GM10248 (cell line): ENCODE measurements around the gene PTPN1.

Source experiments
- CTCF ChIA-PET: fragments of 300-600 bp; sonication (Branson Sonifier 250); formaldehyde crosslinking; extraction: SDS; loops from one replicate; lab custom pipeline; 2021; ENCODE audit warnings: antibody characterized with exemption; lab: Yijun Ruan, JAX
- POLR2A ChIA-PET: fragments of 350-650 bp; sonication (Branson Sonifier 250); formaldehyde crosslinking; extraction: SDS; loops from one replicate; lab custom pipeline; 2020; ENCODE audit warnings: antibody characterized with exemption; lab: Yijun Ruan, JAX
- DNase-seq: peaks from one replicate; pipeline ENCODE4 v3.0.0; 2012; ENCODE audit errors: extremely low spot score
- CTCF ChIP-seq: IDR thresholded peaks from 2 replicates; pipeline ENCODE4 v1.5.1; 2012; ENCODE audit warnings: mild to moderate bottlenecking, low read depth; ENCODE audit errors: extremely low read depth, missing control alignments, control extremely low read depth

Gene PTPN1

GRCh38 chr20:50580842-50581544 is 70.8 kb downstream of the PTPN1 start:
- no peak for TF ChIP-seq CTCF
- DNase-seq, result no peak
- ChIA-PET CTCF (interaction anchor here (0.6 to 1.9 kb wide), 2 partner anchors 68 to 79 kb away, joined by 3 to 4 read pairs; no protein-coding TSS in a partner anchor), POLR2A (no interaction called here)

- no peak for TF ChIP-seq CTCF
- ChIA-PET POLR2A (no interaction called here), CTCF (no interaction called here)
- DNase-seq, result no peak
These were observed 71.9 kb downstream of the PTPN1 start for GRCh38 chr20:50582092-50582491.

- ChIA-PET POLR2A (no interaction called here), CTCF (no interaction called here)
- TF ChIP-seq CTCF, result no peak
These were observed 72.5 kb downstream of the PTPN1 start for GRCh38 chr20:50582591-50583234.

GRCh38 chr20:50583442-50584150 is 73.4 kb downstream of the PTPN1 start:
- POLR2A ChIA-PET, result no interaction called here
- DNase-seq, result no peak
- no peak for TF ChIP-seq CTCF
- CTCF ChIA-PET, result interaction anchor here (1.3 to 1.9 kb wide), 3 partner anchors 9 to 41 kb away, joined by 3 to 6 read pairs (median 5); no protein-coding TSS in a partner anchor

More at GRCh38 chr20:50582591-50583234, 72.5 kb downstream of the PTPN1 start:
- peak; percentile 53 for DNase-seq

- POLR2A ChIA-PET, result no interaction called here
- no peak for TF ChIP-seq CTCF
- no peak for DNase-seq
- CTCF ChIA-PET, result interaction anchor here (0.8 to 1.9 kb wide), 4 partner anchors 8 to 202 kb away, joined by 3 to 6 read pairs (median 4); no protein-coding TSS in a partner anchor
These were observed 74.5 kb downstream of the PTPN1 start for GRCh38 chr20:50584687-50585086.

GRCh38 chr20:50585214-50585613 is 75.0 kb downstream of the PTPN1 start:
- CTCF ChIA-PET, result interaction anchor here (1.6 to 1.9 kb wide), 2 partner anchors 13 to 39 kb away, joined by 3 to 6 read pairs; no protein-coding TSS in a partner anchor
- POLR2A ChIA-PET, result no interaction called here
- TF ChIP-seq CTCF, result no peak
- DNase-seq, result no peak
